Stimulated activated CD4-positive, alpha-beta T cell treated with anti-CD3 and anti-CD28 coated beads, Interleukin-4, amount 100 ng/mL, for 24 hours (primary cell): ENCODE measurements around the gene TMEM114.
"Not testable (repeated sequence)": the region's sequence is repeated elsewhere in the genome, so short reads cannot be mapped to it uniquely, and the experiment has no call there.

Experiments
- DNase-seq: peaks from one replicate; pipeline ENCODE4 v3.0.0-alpha.2; 2020

The TMEM114 gene

DNA sequence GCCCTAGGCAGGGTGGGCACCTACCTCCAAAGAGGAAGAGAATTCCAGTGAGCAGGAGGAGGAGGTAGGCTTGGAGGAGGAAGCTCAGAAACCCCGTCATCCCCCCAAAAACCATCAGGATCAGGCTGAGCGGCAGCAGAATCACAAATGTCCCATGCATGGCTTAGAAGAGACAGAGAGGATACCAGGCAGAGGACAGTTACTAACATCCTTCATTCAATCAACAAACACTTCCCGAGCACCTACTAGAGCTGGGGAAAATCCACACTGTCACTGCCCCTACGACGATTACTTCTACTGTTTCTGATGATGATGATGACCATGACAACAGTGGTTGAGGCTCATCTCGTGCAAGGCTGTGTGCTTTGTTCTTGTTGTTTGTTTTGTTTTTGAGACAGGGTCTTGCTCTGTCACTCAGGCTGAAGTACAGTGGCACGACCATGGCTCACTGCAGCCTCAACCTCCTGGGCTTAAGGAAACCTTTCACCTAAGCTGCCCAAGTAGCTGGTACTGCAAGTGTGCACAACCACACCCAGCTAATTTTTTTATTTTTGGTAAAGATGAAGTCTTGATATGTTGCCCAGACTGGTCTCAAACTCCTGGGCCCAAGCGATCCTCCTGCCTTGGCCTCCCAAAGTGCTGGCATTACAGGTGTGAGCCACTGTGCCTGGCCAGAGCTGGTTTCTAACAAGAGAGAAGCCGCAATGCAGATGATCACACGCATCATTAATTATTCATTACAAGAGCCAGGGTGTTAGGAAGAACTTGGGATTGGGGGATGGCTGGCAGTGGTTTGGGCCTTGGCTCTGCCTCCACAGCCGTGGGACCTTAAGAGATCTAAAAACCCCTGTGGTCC lies 18.0 kb downstream of the TMEM114 start:
- no peak for DNase-seq

GRCh38 chr16:8571061-8571596 lies 19.2 kb downstream of the TMEM114 start:
- DNase-seq: no peak

DNA sequence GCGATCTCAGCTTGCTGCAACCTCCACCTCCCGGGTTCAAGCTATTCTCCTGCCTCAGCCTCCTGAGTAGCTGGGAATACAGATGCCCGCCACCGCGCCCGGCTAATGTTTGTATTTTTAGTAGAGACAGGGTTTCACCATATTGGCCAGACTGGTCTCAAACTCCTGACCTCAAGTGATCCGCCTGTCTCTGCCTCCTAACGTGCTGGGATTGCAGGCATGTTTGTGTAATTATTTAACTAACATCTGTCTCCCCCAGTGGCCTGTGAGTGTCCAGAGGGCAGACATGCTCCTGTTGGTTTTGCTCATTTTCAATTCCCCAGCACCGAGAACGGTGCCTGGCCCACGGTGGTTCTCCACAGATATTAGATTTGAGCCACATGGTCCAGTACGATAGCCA lies 19.9 kb downstream of the TMEM114 start:
- not testable (repeated sequence) for DNase-seq

DNA sequence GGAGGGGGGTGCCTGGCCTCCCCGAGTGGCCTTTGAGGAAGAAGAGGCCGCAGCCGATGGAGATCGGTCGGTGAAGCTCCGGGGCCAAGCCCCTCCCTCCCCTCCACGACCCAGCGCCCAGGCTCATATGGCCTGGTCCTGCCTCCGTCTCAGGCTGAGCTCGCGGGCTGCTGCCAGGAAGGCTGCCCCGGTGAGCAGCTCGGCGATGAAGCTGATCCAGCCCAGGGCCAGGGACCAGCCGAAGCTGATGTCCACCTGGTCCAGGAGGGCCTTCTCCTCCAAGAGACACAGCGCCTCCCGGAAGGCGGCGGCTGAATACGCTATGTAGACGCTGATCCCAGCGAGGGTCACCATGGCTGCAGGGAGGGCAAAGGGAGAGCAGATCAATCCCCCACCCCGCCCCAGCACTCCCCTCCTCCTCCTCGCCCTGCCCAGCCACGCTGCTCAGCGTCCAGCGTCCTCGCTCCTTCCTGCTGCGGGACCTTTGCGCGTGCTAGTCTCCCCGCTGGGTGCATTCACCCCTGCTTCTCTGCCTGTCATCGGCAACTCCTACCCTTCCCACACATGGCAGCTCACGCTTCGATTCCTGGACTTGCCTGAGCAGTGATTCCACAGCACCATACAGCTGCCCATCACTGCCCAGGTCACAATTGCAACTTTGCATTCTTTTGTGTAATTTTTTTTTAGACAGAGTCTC lies 20.5 kb downstream of the TMEM114 start:
- DNase-seq: no peak

GRCh38 chr16:8568231-8568617 lies 22.1 kb downstream of the TMEM114 start:
- no peak for DNase-seq

DNA sequence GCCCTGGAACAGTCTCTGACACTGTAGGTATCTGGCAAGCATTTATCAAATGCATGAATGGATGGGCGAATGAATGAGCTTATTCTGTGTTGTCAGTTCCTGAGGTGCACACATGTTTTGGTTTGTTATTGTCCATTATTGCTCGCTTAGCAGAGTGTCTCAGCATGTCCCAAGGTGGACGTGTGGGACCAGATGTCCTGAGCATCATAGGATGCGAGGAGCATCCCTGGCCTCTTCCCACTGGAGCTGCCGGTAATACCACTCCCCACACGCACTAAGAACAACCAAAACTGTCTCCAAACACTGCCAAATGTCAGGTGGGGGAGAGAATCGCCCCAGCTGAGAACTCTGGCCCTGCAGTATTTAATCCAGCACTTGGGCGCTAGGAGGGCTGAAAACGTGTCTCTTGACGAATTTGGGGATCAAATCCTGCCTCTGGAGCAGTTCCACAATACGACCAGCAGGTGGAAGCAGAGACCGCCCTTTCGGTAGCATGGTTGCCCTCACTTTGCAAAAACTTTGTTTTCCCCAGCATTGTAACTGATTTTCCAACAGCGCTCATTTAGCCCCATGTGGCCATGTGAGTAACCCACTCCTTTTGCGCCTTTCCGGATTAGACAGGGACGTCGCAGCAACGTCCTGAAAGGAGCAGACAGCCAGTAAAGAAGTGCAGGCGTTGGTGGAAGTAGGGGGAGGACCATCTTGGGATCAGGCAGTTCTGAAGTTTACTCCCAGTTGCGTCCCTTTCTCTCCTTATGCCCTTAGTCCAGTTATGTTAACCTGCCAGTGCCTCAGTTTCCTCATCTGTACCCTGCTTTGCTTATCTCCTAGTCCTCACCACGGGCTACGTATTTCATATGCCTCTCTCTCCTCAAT lies 22.7 kb downstream of the TMEM114 start:
- DNase-seq: peak; percentile 79

- DNase-seq: no peak
Measured at GRCh38 chr16:8565498-8565897, 24.8 kb downstream of the TMEM114 start.

DNA sequence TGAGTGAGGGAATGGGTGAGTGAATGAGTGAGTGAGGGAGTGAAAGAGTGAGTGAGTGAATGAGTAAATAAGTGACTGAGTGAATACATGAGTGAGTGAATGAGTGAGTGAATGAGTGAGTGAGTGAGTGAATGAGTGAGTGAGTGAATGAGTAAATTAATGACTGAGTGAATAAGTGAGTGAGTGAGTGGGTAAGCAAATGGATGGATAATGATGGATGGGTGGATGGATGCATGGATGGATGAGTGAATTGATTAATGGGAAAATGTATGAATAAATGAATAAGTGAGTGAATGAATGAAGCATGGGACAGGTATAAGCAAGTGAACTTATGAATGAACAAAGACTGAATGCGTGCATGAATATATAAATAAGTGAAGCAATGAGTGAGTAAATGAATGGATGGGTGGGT lies 25.4 kb downstream of the TMEM114 start:
- no peak for DNase-seq

- not testable (repeated sequence) for DNase-seq
Measured at GRCh38 chr16:8563944-8564540, 26.3 kb downstream of the TMEM114 start.

- no peak for DNase-seq
Measured at GRCh38 chr16:8561496-8561895, 28.8 kb downstream of the TMEM114 start.

GRCh38 chr16:8555400-8555799 lies 34.9 kb downstream of the TMEM114 start:
- DNase-seq: no peak

- DNase-seq: no peak
Measured at GRCh38 chr16:8554881-8555280, 35.4 kb downstream of the TMEM114 start.

- DNase-seq: no peak
Measured at GRCh38 chr16:8554022-8554421, 36.3 kb downstream of the TMEM114 start.

DNA sequence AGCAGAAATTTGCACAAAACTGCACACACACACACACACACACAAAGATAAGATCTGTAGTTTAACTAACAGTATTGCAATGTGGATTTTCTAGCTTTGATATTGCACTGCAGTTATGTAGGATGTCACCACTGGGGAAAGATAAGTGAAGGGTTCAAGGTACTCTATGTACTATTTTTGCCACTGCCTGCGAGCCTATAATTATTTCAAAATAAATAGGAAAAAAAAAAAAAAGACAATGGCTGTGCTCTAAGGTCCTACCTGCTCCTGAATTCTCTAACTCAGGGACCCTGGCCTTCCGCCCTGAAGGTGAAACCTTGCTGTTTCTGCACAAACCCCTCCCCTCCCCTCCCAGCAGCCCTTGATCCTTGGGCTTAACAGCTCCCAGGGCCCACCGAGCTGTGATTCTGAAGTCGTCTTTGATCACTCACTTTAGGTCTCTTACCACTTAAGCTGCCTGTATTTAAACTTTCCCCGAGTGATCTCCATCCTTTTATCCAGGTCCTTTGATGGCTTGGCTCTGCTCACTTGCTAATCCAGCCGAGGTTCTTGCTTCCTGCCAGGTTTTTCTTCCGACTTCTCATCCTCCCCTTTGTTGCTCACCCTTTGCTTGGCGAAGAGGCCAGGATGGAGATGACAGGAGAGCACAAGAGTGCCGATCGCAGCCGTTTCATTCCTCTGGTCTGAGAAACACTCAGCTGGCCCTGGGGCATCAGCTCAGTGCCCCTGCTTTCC lies 37.7 kb downstream of the TMEM114 start:
- DNase-seq: no peak

DNA sequence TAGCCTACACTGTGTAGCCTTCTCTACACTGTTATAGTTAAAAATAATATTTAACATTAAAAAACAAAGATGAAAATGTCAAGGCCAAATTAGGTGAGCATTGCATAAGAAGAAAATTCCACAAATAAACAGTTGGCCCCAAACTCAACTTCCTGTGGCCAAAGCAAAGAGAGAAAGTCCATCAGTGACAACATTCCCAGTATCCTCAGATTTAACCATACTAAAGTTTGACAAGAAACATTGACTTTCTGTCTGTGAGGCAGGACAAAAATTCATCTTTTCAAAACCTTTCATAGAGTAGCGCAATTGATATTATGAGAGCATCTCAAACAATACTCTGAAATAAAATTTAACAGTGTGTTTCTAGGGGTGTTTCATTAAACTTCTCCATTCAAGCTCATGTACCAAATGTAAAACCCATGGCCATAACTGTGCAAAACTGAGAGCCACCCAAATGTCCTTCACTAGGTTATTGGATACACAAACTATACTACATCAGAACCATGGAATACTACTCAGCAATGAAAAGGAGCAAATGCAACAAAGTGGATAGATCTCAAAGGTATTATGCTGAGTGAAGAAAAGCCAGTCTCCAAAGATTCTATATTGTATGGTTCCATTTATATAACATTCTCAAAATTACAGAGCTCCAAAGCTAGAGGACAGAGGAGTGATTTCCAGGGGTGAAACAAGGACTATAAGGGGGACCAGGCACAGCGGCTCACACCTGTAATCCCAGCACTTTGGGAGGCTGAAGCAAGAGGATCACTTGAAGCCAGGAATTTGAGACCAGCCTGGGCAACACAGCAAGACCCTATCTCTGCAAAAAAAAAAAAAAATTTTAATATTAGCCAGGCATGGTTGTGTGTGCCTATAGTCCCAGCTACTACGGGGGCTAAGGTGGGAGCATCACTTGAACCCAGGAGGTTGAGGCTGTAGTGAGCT lies 38.7 kb downstream of the TMEM114 start:
- no peak for DNase-seq

GRCh38 chr16:8550728-8551387 lies 39.5 kb downstream of the TMEM114 start:
- DNase-seq: no peak

- no peak for DNase-seq
Measured at GRCh38 chr16:8549843-8550412, 40.4 kb downstream of the TMEM114 start.

DNA sequence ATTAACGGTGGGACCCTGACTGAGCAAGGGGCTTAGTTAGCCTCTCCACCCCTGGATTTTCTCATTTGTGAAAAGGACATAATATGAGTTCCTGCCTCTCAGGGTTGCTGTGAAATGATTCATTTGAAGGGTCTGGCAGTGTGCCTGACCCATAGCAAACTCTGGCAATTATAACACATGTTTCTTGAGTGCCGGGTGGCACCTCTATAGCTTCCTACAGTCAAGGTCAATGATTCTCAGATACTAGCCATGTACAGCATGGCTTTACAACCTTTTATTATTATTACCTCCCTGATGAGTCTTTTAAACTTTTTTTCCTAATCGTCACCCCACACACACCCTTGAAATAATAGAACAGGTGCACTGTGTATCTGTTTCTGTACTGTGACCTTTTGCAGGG lies 42.1 kb downstream of the TMEM114 start:
- no peak for DNase-seq

DNA sequence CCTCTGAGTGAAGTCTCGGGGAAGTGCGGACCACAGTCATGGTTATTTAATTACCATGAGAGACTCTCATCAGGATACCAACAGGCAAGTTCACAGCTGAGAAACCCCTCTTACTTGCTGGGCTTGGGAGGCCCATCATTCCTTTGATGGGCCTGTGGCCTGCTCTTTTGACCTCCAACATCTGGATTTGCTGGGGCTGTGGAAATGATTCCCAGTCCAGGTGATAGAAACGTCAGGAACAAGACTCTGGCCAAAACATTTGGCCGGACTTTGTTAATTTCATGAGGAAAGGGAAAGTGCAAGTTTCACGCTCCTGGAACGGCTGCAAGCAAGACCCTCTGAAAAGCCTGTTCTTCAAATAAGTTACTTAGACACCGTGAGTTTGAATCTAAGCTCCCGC lies 42.5 kb downstream of the TMEM114 start:
- DNase-seq: no peak

DNA sequence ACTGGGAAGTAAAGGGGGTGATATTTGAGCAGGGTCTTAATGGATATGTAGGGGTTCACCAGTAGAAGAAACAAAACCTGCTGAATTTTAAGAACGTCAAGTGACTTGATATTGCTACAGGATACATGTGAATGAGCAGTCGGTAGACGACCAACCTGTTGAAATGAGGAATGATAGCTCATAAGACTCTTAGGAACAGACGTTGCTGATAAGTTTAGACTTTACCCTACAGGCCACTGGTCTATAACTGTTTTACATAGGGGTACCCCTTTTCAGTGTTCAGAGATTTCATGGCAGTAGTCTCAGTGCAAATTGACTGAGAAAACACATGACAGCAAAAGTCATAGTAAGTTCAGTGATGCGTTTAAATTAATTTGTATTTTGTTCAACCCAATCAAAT lies 45.9 kb downstream of the TMEM114 start:
- no peak for DNase-seq
